ENCODE data around the gene TEX10. TPM values are rescaled to one million over a fixed set of nuclear protein-coding genes. Genes with fewer than 3 reads are reported as not detected.
"Not testable (repeated sequence)": the region's sequence is repeated elsewhere in the genome, so short reads cannot be mapped to it uniquely, and the experiment has no call there.

TEX10 gene
- total and polyA plus RNA-seq, 7 donors = 3.2 to 19.6 (median 15.0) TPM

DNA sequence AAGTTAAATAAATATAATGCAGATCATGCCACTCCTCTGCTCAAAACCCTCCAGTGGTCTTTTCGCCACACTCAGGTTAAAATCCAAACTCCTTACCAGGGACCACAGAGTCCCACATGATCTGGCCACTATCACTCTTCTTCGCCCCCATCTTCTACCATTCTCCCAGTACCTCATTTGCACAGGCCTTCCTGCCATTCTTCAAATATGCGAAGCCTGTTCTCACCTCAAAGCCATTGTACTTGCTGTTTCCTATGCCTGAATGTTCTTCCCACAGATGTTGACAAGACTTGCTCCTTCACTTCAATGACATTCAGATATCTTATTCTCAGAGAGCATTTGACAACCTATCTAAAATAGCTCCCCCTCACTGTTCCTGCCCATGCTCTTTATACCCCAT is 10.9 kb downstream of the TEX10 start:
- H3K9me3 ChIP-seq = no peaks in the 10 kb centered on the region
- H3K36me3 ChIP-seq = peaks cover 0 to 28% (median 3%) of the 10 kb centered on the region in 4 donors
- H3K27me3 ChIP-seq = no peaks in the 10 kb centered on the region
- WGBS, 2 donors = 95 to 97% methylated on average over 3 of the region's 3 CpGs
- no peak overlapping the region for H3K27ac ChIP-seq
- DNase-seq = no peak
- no peak overlapping the region for H3K4me3 ChIP-seq
- TF ChIP-seq POLR2AphosphoS5 (IDR thresholded peaks at IDR 0.05) = no peak
- TF ChIP-seq, protein P1, sequence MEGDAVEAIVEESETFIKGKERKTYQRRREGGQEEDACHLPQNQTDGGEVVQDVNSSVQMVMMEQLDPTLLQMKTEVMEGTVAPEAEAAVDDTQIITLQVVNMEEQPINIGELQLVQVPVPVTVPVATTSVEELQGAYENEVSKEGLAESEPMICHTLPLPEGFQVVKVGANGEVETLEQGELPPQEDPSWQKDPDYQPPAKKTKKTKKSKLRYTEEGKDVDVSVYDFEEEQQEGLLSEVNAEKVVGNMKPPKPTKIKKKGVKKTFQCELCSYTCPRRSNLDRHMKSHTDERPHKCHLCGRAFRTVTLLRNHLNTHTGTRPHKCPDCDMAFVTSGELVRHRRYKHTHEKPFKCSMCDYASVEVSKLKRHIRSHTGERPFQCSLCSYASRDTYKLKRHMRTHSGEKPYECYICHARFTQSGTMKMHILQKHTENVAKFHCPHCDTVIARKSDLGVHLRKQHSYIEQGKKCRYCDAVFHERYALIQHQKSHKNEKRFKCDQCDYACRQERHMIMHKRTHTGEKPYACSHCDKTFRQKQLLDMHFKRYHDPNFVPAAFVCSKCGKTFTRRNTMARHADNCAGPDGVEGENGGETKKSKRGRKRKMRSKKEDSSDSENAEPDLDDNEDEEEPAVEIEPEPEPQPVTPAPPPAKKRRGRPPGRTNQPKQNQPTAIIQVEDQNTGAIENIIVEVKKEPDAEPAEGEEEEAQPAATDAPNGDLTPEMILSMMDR (IDR thresholded peaks at IDR 0.05) = no peak
- intact Hi-C loops (cut with DNase I) = no loop called here
- H3K4me1 ChIP-seq = peaks cover 0 to 4% (median 0%) of the 10 kb centered on the region in 4 donors

DNA sequence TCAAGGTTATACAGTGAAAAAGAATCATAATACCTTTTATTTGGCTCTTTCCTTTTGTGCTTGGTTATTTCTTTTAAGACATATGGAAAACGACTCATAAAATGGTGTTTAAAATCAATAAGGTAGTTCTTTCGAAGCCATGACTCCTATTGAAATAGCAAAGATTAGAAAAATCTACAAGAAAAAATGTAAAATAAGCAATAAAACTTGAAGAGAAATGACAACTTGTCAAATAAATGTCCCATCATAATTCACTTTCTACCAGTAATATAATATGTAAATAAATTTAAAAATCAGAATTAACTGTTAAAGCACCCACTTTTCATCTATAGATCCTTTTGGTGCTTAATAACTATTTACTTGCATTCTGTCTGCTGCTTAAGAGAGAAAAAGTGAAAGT is 12.5 kb downstream of the TEX10 start:
- no peak for TF ChIP-seq POLR2A (IDR thresholded peaks at IDR 0.05)
- TF ChIP-seq POLR2AphosphoS5 (IDR thresholded peaks at IDR 0.05) = no peak
- TF ChIP-seq, protein P1 (IDR thresholded peaks at IDR 0.05) = no peak
- TF ChIP-seq EP300 (IDR thresholded peaks at IDR 0.05) = no peak
- no peaks in the 10 kb centered on the region for H3K9me3 ChIP-seq
- no peaks in the 10 kb centered on the region for H3K4me1 ChIP-seq
- no peak overlapping the region for H3K27ac ChIP-seq
- H3K4me3 ChIP-seq = no peak overlapping the region
- H3K36me3 ChIP-seq = peaks cover 0 to 15% (median under 1%) of the 10 kb centered on the region in 4 donors
- WGBS, 2 donors = 91 to 95% methylated on average over 2 of the region's 2 CpGs
- H3K27me3 ChIP-seq = no peaks in the 10 kb centered on the region
- no peak for DNase-seq
- intact Hi-C loops (cut with DNase I) = no loop called here

DNA sequence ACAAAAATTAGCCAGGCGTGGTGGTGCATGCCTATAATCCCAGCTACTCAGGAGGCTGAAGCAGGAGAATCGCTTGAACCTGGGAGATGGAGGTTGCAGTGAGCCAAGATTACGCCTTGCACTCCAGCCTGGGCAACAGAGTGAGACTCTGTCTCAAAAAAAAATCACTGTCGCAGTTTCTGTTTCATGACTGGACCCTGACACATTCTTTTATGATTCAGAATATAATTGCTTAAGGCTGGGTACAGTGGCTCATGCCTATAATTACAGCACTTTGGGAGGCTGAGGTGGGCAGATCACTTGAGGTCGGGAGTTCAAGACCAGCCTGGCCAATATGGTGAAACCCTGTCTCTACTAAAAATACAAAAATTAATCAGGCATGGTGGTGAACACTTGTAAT is 14.0 kb downstream of the TEX10 start:
- H3K27me3 ChIP-seq; H3K9me3 ChIP-seq; H3K4me3 ChIP-seq; H3K27ac ChIP-seq; intact Hi-C loops (cut with DNase I); H3K4me1 ChIP-seq; DNase-seq: not testable (repeated sequence)
- peaks cover 0 to 20% (median 0%) of the 10 kb centered on the region in 4 donors for H3K36me3 ChIP-seq
- 96 to 98% methylated on average over 5 of the region's 5 CpGs for WGBS, 2 donors

DNA sequence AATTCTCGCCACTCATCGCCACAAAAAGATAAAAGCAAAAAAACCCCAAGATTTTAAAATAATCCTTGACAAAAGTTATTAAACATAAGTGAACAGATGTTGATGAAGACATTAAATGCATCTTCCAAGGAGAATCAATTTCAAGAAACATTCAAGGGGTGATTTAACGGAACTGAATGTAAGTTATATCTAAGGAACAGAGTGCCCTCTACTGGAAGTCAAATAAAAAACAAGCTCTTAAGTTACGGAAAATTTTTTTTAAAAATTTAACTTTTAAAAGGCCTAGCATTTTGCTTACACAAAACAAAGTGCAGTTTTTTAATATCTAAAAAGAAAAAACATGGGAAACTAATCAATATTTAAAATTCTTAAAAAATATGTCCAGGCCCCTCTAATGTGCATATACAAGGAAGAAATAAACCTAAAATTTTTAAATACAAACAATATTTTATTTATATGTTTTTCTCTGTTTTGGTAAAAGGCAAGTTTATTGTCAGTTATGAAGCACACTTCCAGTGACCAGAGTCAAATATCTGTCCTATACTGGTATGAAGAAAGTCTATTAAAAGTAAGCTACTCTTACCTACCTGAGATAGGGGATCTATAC is 28.0 kb downstream of the TEX10 start:
- H3K4me1 ChIP-seq = peaks cover 0 to 8% (median 8%) of the 10 kb centered on the region in 4 donors
- DNase-seq = no peak
- TF ChIP-seq POLR2AphosphoS5 (IDR thresholded peaks at IDR 0.05) = no peak
- no peak for TF ChIP-seq EP300 (IDR thresholded peaks at IDR 0.05)
- TF ChIP-seq, protein P1 (IDR thresholded peaks at IDR 0.05) = peak in 2 of 4 experiments; percentile 21 to 32
- TF ChIP-seq POLR2A (IDR thresholded peaks at IDR 0.05) = no peak
- H3K36me3 ChIP-seq = peaks cover 0 to 50% (median 4%) of the 10 kb centered on the region in 4 donors
- intact Hi-C loops (cut with DNase I) = loop anchor here (10.0 kb wide), 1 partner anchor 1060 kb away; no protein-coding TSS in a partner anchor
- 62 to 68% methylated on average over 4 of the region's 4 CpGs for whole genome bisulfite sequencing, 2 donors
- no peaks in the 10 kb centered on the region for H3K9me3 ChIP-seq
- no peak overlapping the region for H3K4me3 ChIP-seq
- no peak overlapping the region for H3K27ac ChIP-seq
- H3K27me3 ChIP-seq = no peaks in the 10 kb centered on the region

DNA sequence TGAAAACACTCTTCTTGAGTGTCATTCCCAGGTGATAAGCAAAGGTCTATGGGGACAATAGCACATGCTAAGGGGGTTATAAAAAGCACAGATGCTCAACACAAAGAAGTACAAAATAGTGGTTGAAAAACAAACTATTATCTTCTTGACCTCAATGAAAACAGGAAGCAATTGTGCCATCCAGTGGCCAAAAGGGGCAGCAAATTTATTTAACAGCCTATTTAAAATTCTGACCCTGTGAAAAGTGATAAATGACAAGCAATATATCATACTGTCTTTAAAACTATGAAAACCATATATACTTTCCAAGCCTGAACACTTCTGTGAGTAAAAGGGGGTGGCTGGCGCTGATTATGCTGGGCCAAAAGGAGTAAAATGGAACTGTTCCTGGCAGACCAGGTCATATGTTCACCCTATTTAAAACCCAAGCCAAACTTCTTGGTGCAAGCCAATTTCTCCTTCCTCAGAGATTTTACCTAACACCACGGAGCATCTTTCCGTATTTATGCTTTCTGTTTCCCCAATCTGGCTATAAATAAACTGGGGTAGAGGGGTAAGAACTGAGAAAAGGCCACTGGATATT is 29.7 kb downstream of the TEX10 start:
- 88 to 89% methylated on average over 3 of the region's 3 CpGs for WGBS, 2 donors
- TF ChIP-seq POLR2A (IDR thresholded peaks at IDR 0.05) (no peak), EP300 (IDR thresholded peaks at IDR 0.05) (no peak)
- TF ChIP-seq, protein P1 (IDR thresholded peaks at IDR 0.05) = peak in 3 of 4 experiments; percentile 14 to 63 (median 50)
- intact Hi-C loops (cut with DNase I) = loop anchor here (10.0 kb wide), 1 partner anchor 1058 kb away; no protein-coding TSS in a partner anchor

More for the DNA sequence above, 29.7 kb downstream of the TEX10 start:
- H3K36me3 ChIP-seq = peaks cover 0 to 65% (median 4%) of the 10 kb centered on the region in 4 donors
- H3K9me3 ChIP-seq = no peaks in the 10 kb centered on the region
- DNase-seq = no peak
- H3K27me3 ChIP-seq = no peaks in the 10 kb centered on the region
- H3K4me3 ChIP-seq = no peak overlapping the region
- H3K4me1 ChIP-seq = no peaks in the 10 kb centered on the region
- H3K27ac ChIP-seq = no peak overlapping the region

Data from sigmoid colon (tissue), 7 donors.